Liver (tissue), 9 donors: ENCODE data around the gene HUS1. TPM values are rescaled to one million over a fixed set of nuclear protein-coding genes. Genes with fewer than 3 reads are reported as not detected.
A peak's percentile ranks its signal among the peaks of the same experiment; 100 is the strongest.

Experiments
- DNase-seq: peaks from one replicate; pipeline ENCODE4 v3.0.0-alpha.2; 2017; ENCODE audit warnings: low spot score
- H3K27ac ChIP-seq, 2 donors: one replicate each; pipeline ENCODE4 v1.7.0; 2013; ENCODE audit warnings: inconsistent platforms in 2 of 2, low read length in 2 of 2, control low read depth in 1 of 2, low read depth in 1 of 2, mild to moderate bottlenecking in 1 of 2
- H3K27me3 ChIP-seq, 4 donors: one replicate each; pipeline versions ENCODE4 v1.6.1 to v1.7.0; 2013; ENCODE audit warnings: low read length in 3 of 4, inconsistent platforms in 1 of 4, mild to moderate bottlenecking in 1 of 4, moderate library complexity in 1 of 4; ENCODE audit not compliant: control insufficient read depth in 4 of 4, insufficient read depth in 4 of 4
- H3K36me3 ChIP-seq, 4 donors: one replicate each; pipeline versions ENCODE4 v1.6.1 to v1.7.0; 2013; ENCODE audit warnings: low read length in 3 of 4, mild to moderate bottlenecking in 3 of 4, low read depth in 1 of 4, moderate library complexity in 1 of 4; ENCODE audit not compliant: control insufficient read depth in 4 of 4, insufficient read depth in 3 of 4
- H3K4me1 ChIP-seq, 4 donors: one replicate each; pipeline versions ENCODE4 v1.6.1 to v1.7.0; 2013; ENCODE audit warnings: low read length in 3 of 4, mild to moderate bottlenecking in 3 of 4, moderate library complexity in 1 of 4; ENCODE audit not compliant: control insufficient read depth in 4 of 4, insufficient read depth in 4 of 4
- H3K4me3 ChIP-seq, 3 donors: one replicate each; pipeline versions ENCODE4 v1.6.1 to v1.7.0; 2013; ENCODE audit warnings: low read length in 3 of 3, control low read depth in 1 of 3, low read depth in 1 of 3, mild to moderate bottlenecking in 1 of 3
- H3K9ac ChIP-seq, 2 donors: one replicate each; pipeline ENCODE4 v1.7.0; 2013; ENCODE audit warnings: low read length in 2 of 2, mild to moderate bottlenecking in 2 of 2, moderate library complexity in 2 of 2, control low read depth in 1 of 2, low read depth in 1 of 2
- H3K9me3 ChIP-seq, 4 donors: one replicate each; pipeline versions ENCODE4 v1.6.1 to v1.7.0; 2013; ENCODE audit warnings: low read length in 3 of 4; ENCODE audit not compliant: control insufficient read depth in 4 of 4
- ATF3 ChIP-seq: IDR thresholded peaks from 2 replicates; pipeline ENCODE4 v1.6.1; 2016; ENCODE audit warnings: antibody characterized with exemption
- CTCF ChIP-seq: fragments of 150-350 bp; IDR thresholded peaks from 2 replicates; pipeline ENCODE4 v1.5.1; 2017; ENCODE audit warnings: improper control_type of control experiment, low read depth, low read length; ENCODE audit not compliant: missing input control
- EGR1 ChIP-seq, 2 donors: IDR thresholded peaks; 2 replicates each; pipeline ENCODE4 v1.6.1; 2016 to 2018; ENCODE audit warnings: antibody characterized with exemption in 2 of 2, low read depth in 2 of 2
- FOXA1 ChIP-seq: IDR thresholded peaks from 2 replicates; pipeline ENCODE4 v1.6.1; 2016; ENCODE audit warnings: antibody characterized with exemption
- FOXA2 ChIP-seq: IDR thresholded peaks from 2 replicates; pipeline ENCODE4 v1.6.1; 2016; ENCODE audit warnings: antibody characterized with exemption
- GABPA ChIP-seq, 2 donors: IDR thresholded peaks in 1 of 2; conservative IDR thresholded peaks in 1 of 2; 2 replicates each; pipeline ENCODE4 v1.6.1; 2016; ENCODE audit warnings: antibody characterized with exemption in 2 of 2, mild to moderate bottlenecking in 1 of 2, moderate library complexity in 1 of 2
- HNF4A ChIP-seq, 2 donors: conservative IDR thresholded peaks; 2 replicates each; pipeline ENCODE4 v1.6.1; 2016; ENCODE audit warnings: antibody characterized with exemption in 2 of 2, mild to moderate bottlenecking in 2 of 2
- HNF4G ChIP-seq: IDR thresholded peaks from 2 replicates; pipeline ENCODE4 v1.6.1; 2016; ENCODE audit warnings: antibody characterized with exemption
- JUND ChIP-seq, 2 donors: IDR thresholded peaks; 2 replicates each; pipeline ENCODE4 v1.6.1; 2016; ENCODE audit warnings: antibody characterized with exemption in 2 of 2
- MAX ChIP-seq: IDR thresholded peaks from 2 replicates; pipeline ENCODE4 v1.6.1; 2016; ENCODE audit warnings: antibody characterized with exemption
- NR2F2 ChIP-seq: IDR thresholded peaks from 2 replicates; pipeline ENCODE4 v1.6.1; 2016; ENCODE audit warnings: antibody characterized with exemption
- RAD21 ChIP-seq, 2 donors: IDR thresholded peaks; 2 replicates each; pipeline ENCODE4 v1.6.1; 2016; ENCODE audit warnings: antibody characterized with exemption in 2 of 2, mild to moderate bottlenecking in 2 of 2
- RXRA ChIP-seq, 2 donors: IDR thresholded peaks; 2 replicates each; pipeline ENCODE4 v1.6.1; 2017 to 2018; ENCODE audit warnings: antibody characterized with exemption in 2 of 2, mild to moderate bottlenecking in 1 of 2
- SP1 ChIP-seq: IDR thresholded peaks from 2 replicates; pipeline ENCODE4 v1.6.1; 2018; ENCODE audit warnings: antibody characterized with exemption, mild to moderate bottlenecking
- TAF1 ChIP-seq: conservative IDR thresholded peaks from 2 replicates; pipeline ENCODE4 v1.6.1; 2016; ENCODE audit warnings: antibody characterized with exemption, mild to moderate bottlenecking
- YY1 ChIP-seq: IDR thresholded peaks from 2 replicates; pipeline ENCODE4 v1.6.1; 2016; ENCODE audit warnings: antibody characterized with exemption, mild to moderate bottlenecking
- ZBTB33 ChIP-seq: IDR thresholded peaks from 2 replicates; pipeline ENCODE4 v1.6.1; 2016; ENCODE audit warnings: antibody characterized with exemption
- whole genome bisulfite sequencing: extraction: QIAGEN DNeasy Blood & Tissue Kit; methylation state at CpG from one replicate; pipeline ENCODE4 v1.1.7; 2013; 5-methylcytosine and 5-hydroxymethylcytosine counted together
- polyA plus RNA-seq, 2 donors: library from polyadenylated mRNA; stranded (reverse) in 1 of 2; unstranded in 1 of 2; fragments of 200-250 nt in 1 of 2; fragments of >200 nt in 1 of 2; fragmentation: Nextera tagmentation in 1 of 2; extraction: Ambion mirVana in 1 of 2; gene quantifications; one replicate each; pipeline versions ENCODE4 v1.2.1 to v1.2.3, GENCODE V29; 2013 to 2015
- total RNA-seq, 2 donors: library from RNA; depleted of rRNA; stranded (reverse); fragments of >200 nt; gene quantifications; one replicate each; pipeline ENCODE4 v1.2.3, GENCODE V29; 2014
- TF ChIP-seq, protein P1 (sequence below): IDR thresholded peaks from 2 replicates; pipeline ENCODE4 v1.6.1; 2016; ENCODE audit warnings: antibody characterized with exemption, mild to moderate bottlenecking
- donor health status: healthy.
- donor health status: healthy.
- donor health status: healthy.
- donor health status: healthy.
- donor health status: healthy.

HUS1 gene
- total and polyA plus RNA-seq, 4 donors: 9.2 to 39.0 (median 18.4) TPM

- H3K4me3 ChIP-seq: peak overlapping the region; percentile 45 to 79 (median 76)
- DNase-seq: peak; percentile 79
- no peaks in the 10 kb centered on the region for H3K9me3 ChIP-seq
- peak overlapping the region in 1 of 2 donors; percentile 20 for H3K9ac ChIP-seq
- WGBS: 5% methylated on average over 26 of the region's 26 CpGs
- no peaks in the 10 kb centered on the region for H3K27me3 ChIP-seq
- H3K4me1 ChIP-seq: peaks cover 0 to 5% (median 0%) of the 10 kb centered on the region in 4 donors
- H3K36me3 ChIP-seq: no peaks in the 10 kb centered on the region
- H3K27ac ChIP-seq: peak overlapping the region; percentile 26 to 32
- peak; percentile 83 to 84 for TF ChIP-seq RAD21 (IDR thresholded peaks at IDR 0.05)
- TF ChIP-seq NR2F2: peak; percentile 85
- no peak for TF ChIP-seq ZBTB33
- TF ChIP-seq TAF1: no peak
- TF ChIP-seq HNF4A (conservative IDR thresholded peaks at IDR 0.05): no peak
- peak; percentile 68 for TF ChIP-seq MAX
- TF ChIP-seq HNF4G: no peak
- no peak for TF ChIP-seq EGR1 (IDR thresholded peaks at IDR 0.05; ENCODE audit: low read depth in 2 of 2)
- no peak for TF ChIP-seq FOXA1
- TF ChIP-seq CTCF: peak; percentile 66
- TF ChIP-seq ATF3: no peak
- no peak for TF ChIP-seq GABPA (IDR thresholded peaks at IDR 0.05 in 1 of 2, conservative IDR thresholded peaks at IDR 0.05 in 1 of 2)
- TF ChIP-seq YY1: peak; percentile 96
- no peak for TF ChIP-seq JUND (IDR thresholded peaks at IDR 0.05)
- TF ChIP-seq FOXA2: no peak
- TF ChIP-seq RXRA (IDR thresholded peaks at IDR 0.05): peak; percentile 35 to 58
- TF ChIP-seq, protein P1, sequence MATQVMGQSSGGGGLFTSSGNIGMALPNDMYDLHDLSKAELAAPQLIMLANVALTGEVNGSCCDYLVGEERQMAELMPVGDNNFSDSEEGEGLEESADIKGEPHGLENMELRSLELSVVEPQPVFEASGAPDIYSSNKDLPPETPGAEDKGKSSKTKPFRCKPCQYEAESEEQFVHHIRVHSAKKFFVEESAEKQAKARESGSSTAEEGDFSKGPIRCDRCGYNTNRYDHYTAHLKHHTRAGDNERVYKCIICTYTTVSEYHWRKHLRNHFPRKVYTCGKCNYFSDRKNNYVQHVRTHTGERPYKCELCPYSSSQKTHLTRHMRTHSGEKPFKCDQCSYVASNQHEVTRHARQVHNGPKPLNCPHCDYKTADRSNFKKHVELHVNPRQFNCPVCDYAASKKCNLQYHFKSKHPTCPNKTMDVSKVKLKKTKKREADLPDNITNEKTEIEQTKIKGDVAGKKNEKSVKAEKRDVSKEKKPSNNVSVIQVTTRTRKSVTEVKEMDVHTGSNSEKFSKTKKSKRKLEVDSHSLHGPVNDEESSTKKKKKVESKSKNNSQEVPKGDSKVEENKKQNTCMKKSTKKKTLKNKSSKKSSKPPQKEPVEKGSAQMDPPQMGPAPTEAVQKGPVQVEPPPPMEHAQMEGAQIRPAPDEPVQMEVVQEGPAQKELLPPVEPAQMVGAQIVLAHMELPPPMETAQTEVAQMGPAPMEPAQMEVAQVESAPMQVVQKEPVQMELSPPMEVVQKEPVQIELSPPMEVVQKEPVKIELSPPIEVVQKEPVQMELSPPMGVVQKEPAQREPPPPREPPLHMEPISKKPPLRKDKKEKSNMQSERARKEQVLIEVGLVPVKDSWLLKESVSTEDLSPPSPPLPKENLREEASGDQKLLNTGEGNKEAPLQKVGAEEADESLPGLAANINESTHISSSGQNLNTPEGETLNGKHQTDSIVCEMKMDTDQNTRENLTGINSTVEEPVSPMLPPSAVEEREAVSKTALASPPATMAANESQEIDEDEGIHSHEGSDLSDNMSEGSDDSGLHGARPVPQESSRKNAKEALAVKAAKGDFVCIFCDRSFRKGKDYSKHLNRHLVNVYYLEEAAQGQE: peak; percentile 28
- TF ChIP-seq SP1: peak; percentile 13
Observed at GRCh38 chr7:47991741-47992311, 12.4 kb upstream of the HUS1 start.
